ENCODE results near the gene TMIE.

GRCh38 chr3:46736006-46736872 is 35.0 kb downstream of the TMIE start:
- no peak for TF ChIP-seq NFE2 (CRISPR knock-in tag; IDR thresholded peaks at IDR 0.05)
- no peak for TF ChIP-seq SP1 (IDR thresholded peaks at IDR 0.05)
- no peak for TF ChIP-seq SP1 (CRISPR knock-in tag; IDR thresholded peaks at IDR 0.05)
- TF ChIP-seq MAX (IDR thresholded peaks at IDR 0.05) = no peak
- TF ChIP-seq ZNF75D (CRISPR knock-in tag; IDR thresholded peaks at IDR 0.05; ENCODE audit: borderline replicate concordance) = no peak
